CD14-positive monocyte (primary cell): ENCODE data around the gene CAMTA1. TPM values are rescaled to one million over a fixed set of nuclear protein-coding genes. Genes with fewer than 3 reads are reported as not detected.
A peak's percentile ranks its signal among the peaks of the same experiment; 100 is the strongest.

Experiments
- DNase-seq, 3 donors: peaks; one replicate each; pipeline ENCODE4 v3.0.0-alpha.2; 2011 to 2022
- H2AFZ ChIP-seq: 2 replicates; pipeline ENCODE4 v1.6.0; 2012; ENCODE audit warnings: mild to moderate bottlenecking, low read depth, low read length, inconsistent platforms; ENCODE audit not compliant: insufficient read depth, poor library complexity, severe bottlenecking
- H3K27ac ChIP-seq, 2 donors: 1 replicate in 1 of 2; 2 replicates in 1 of 2; pipeline ENCODE4 v1.5.1; 2012 to 2013; ENCODE audit warnings: low read length in 2 of 2, control low read depth in 1 of 2, inconsistent platforms in 1 of 2, low read depth in 1 of 2, mild to moderate bottlenecking in 1 of 2
- H3K27me3 ChIP-seq, 2 donors: one replicate each; pipeline versions ENCODE4 v1.6.0 to v1.6.1; 2011 to 2013; ENCODE audit warnings: low read length in 2 of 2; ENCODE audit not compliant: control insufficient read depth in 2 of 2, insufficient read depth in 2 of 2
- H3K36me3 ChIP-seq, 2 donors: replicated peaks in 1 of 2; 1 replicate in 1 of 2; 2 replicates in 1 of 2; pipeline versions ENCODE4 v1.5.1 to v1.6.1; 2012 to 2013; ENCODE audit warnings: low read length in 2 of 2, control low read depth in 1 of 2, inconsistent platforms in 1 of 2, mild to moderate bottlenecking in 1 of 2; ENCODE audit not compliant: insufficient read depth in 2 of 2, control insufficient read depth in 1 of 2
- H3K4me1 ChIP-seq, 2 donors: 1 replicate in 1 of 2; 2 replicates in 1 of 2; pipeline versions ENCODE4 v1.5.1 to v1.6.1; 2012 to 2013; ENCODE audit warnings: low read length in 2 of 2, control low read depth in 1 of 2, inconsistent platforms in 1 of 2, mild to moderate bottlenecking in 1 of 2, moderate library complexity in 1 of 2; ENCODE audit not compliant: insufficient read depth in 2 of 2, control insufficient read depth in 1 of 2
- H3K4me2 ChIP-seq: replicated peaks from 2 replicates; pipeline ENCODE3; 2012; ENCODE audit warnings: low read length, moderate library complexity, mild to moderate bottlenecking; ENCODE audit not compliant: poor library complexity, severe bottlenecking; ENCODE audit errors: extremely low read depth
- H3K4me3 ChIP-seq, 3 experiments: fragments of 200-600 bp in 1 of 3; sonication (generic) in 1 of 3; replicated peaks in 1 of 3; 1 replicate in 2 of 3; 2 replicates in 1 of 3; pipeline ENCODE4 v1.5.1; 2011 to 2013; ENCODE audit warnings: low read length in 3 of 3, mild to moderate bottlenecking in 3 of 3, control low read depth in 2 of 3, low read depth in 2 of 3, inconsistent platforms in 1 of 3, moderate library complexity in 1 of 3
- H3K79me2 ChIP-seq: 2 replicates; pipeline ENCODE4 v1.6.0; 2012; ENCODE audit warnings: mild to moderate bottlenecking, control low read depth, inconsistent platforms, low read length, moderate library complexity; ENCODE audit not compliant: insufficient read depth
- H3K9ac ChIP-seq: 2 replicates; pipeline ENCODE4 v1.6.0; 2017; ENCODE audit warnings: low read length, mild to moderate bottlenecking; ENCODE audit not compliant: insufficient read depth, poor library complexity, severe bottlenecking
- H3K9me3 ChIP-seq, 2 donors: replicated peaks in 1 of 2; 1 replicate in 1 of 2; 2 replicates in 1 of 2; pipeline versions ENCODE4 v1.5.1 to v1.6.1; 2012 to 2013; ENCODE audit warnings: low read length in 2 of 2, control low read depth in 1 of 2; ENCODE audit not compliant: control insufficient read depth in 1 of 2, insufficient read depth in 1 of 2
- H4K20me1 ChIP-seq: 2 replicates; pipeline ENCODE4 v1.6.0; 2012; ENCODE audit warnings: mild to moderate bottlenecking, low read length, control low read depth, moderate library complexity; ENCODE audit not compliant: insufficient read depth
- H3K27ac Mint-ChIP-seq, 7 donors: one replicate each; pipeline ENCODE4 v1.8.0; 2020; ENCODE audit warnings: mild to moderate bottlenecking in 7 of 7, mixed read lengths in 7 of 7, moderate library complexity in 6 of 7, inconsistent platforms in 2 of 7
- H3K27me3 Mint-ChIP-seq, 3 donors: one replicate each; pipeline ENCODE4 v1.8.0; 2021 to 2022; ENCODE audit warnings: low read depth in 3 of 3, mild to moderate bottlenecking in 3 of 3, mixed read lengths in 3 of 3, moderate library complexity in 3 of 3, inconsistent platforms in 1 of 3
- H3K36me3 Mint-ChIP-seq, 2 donors: one replicate each; pipeline ENCODE4 v1.8.0; 2020; ENCODE audit warnings: mixed read lengths in 2 of 2, inconsistent platforms in 1 of 2, mild to moderate bottlenecking in 1 of 2
- H3K4me1 Mint-ChIP-seq: one replicate; pipeline ENCODE4 v1.8.0; 2020; ENCODE audit warnings: mild to moderate bottlenecking, mixed read lengths
- H3K4me3 Mint-ChIP-seq, 2 donors: one replicate each; pipeline ENCODE4 v1.8.0; 2020; ENCODE audit warnings: mild to moderate bottlenecking in 2 of 2, mixed read lengths in 2 of 2, moderate library complexity in 1 of 2
- H3K9me3 Mint-ChIP-seq, 7 donors: one replicate each; pipeline ENCODE4 v1.8.0; 2020 to 2022; ENCODE audit warnings: mixed read lengths in 7 of 7, mild to moderate bottlenecking in 6 of 7, moderate library complexity in 6 of 7, inconsistent platforms in 2 of 7
- CTCF ChIP-seq: fragments of 200-600 bp; IDR thresholded peaks from one replicate; pipeline ENCODE4 v1.8.0; 2022; ENCODE audit warnings: antibody characterized with exemption, mild to moderate bottlenecking
- WGBS: methylation state at CpG from one replicate; pipeline ENCODE4 v1.1.5; 2013; ENCODE audit warnings: missing lambda C conversion rate; ENCODE audit not compliant: insufficient coverage; 5-methylcytosine and 5-hydroxymethylcytosine counted together
- intact Hi-C, 2 donors: fragments of 100-400 bp; cut with micrococcal nuclease; formaldehyde crosslinking; loops; one replicate each; pipeline versions ENCODE4 v1.15.0 to v1.15.1; 2023
- polyA plus RNA-seq, 3 donors: library from polyadenylated mRNA; depleted of rRNA in 1 of 3; unstranded in 2 of 3; stranded (reverse) in 1 of 3; fragments of 300-500 nt in 2 of 3; fragments of >200 nt in 1 of 3; fragmentation: Illumina TruSeq in 2 of 3; gene quantifications; 1 replicate in 2 of 3; 2 replicates in 1 of 3; pipeline ENCODE4 v1.2.3, GENCODE V29; 2012 to 2021

CAMTA1 gene
- polyA plus RNA-seq, 3 donors = 52.0 to 89.6 (median 78.3) TPM

GRCh38 chr1:7019510-7019909 is 234.3 kb downstream of the CAMTA1 start:
- Mint-ChIP-seq H3K36me3 (no peaks in the 10 kb centered on the region), H3K9me3 (peaks cover 0 to 1% (median 0%) of the 10 kb centered on the region in 7 donors), H3K27ac (no peak overlapping the region), H3K27me3 (peaks cover 6 to 10% (median 7%) of the 10 kb centered on the region in 3 donors), H3K4me1 (no peaks in the 10 kb centered on the region), H3K4me3 (no peak overlapping the region)
- DNase-seq = no peak
- intact Hi-C loops = no loop called here
- no peak overlapping the region for H2AFZ ChIP-seq
- H3K36me3 ChIP-seq = no peaks in the 10 kb centered on the region
- TF ChIP-seq CTCF = no peak
- no peaks in the 10 kb centered on the region for H4K20me1 ChIP-seq
- H3K9me3 ChIP-seq = no peaks in the 10 kb centered on the region
- no peaks in the 10 kb centered on the region for H3K27me3 ChIP-seq
- H3K79me2 ChIP-seq = no peaks in the 10 kb centered on the region
- H3K4me2 ChIP-seq = no peak overlapping the region
- WGBS = 89% methylated on average over 7 of the region's 9 CpGs
- no peak overlapping the region for H3K9ac ChIP-seq
- no peak overlapping the region for H3K27ac ChIP-seq
- no peak overlapping the region for H3K4me3 ChIP-seq
- no peaks in the 10 kb centered on the region for H3K4me1 ChIP-seq

GRCh38 chr1:7022058-7022457 is 236.8 kb downstream of the CAMTA1 start:
- no peak for TF ChIP-seq CTCF
- no peak for DNase-seq
- H3K27ac ChIP-seq = no peak overlapping the region
- H3K4me2 ChIP-seq = no peak overlapping the region
- H3K36me3 Mint-ChIP-seq = no peaks in the 10 kb centered on the region
- peaks cover 2 to 11% (median 6%) of the 10 kb centered on the region in 3 donors for H3K27me3 Mint-ChIP-seq
- peak overlapping the region in 1 of 7 donors; percentile 26 for H3K27ac Mint-ChIP-seq
- no peaks in the 10 kb centered on the region for H3K4me1 Mint-ChIP-seq
- no peaks in the 10 kb centered on the region for H4K20me1 ChIP-seq
- intact Hi-C loops = no loop called here
- no peaks in the 10 kb centered on the region for H3K9me3 ChIP-seq
- no peaks in the 10 kb centered on the region for H3K4me1 ChIP-seq
- no peaks in the 10 kb centered on the region for H3K9me3 Mint-ChIP-seq
- no peaks in the 10 kb centered on the region for H3K36me3 ChIP-seq
- H3K27me3 ChIP-seq = no peaks in the 10 kb centered on the region
- no peak overlapping the region for H3K4me3 ChIP-seq
- no peaks in the 10 kb centered on the region for H3K79me2 ChIP-seq
- no peak overlapping the region for H3K9ac ChIP-seq
- no peak overlapping the region for H2AFZ ChIP-seq
- 79% methylated on average over 3 of the region's 3 CpGs for WGBS
- no peak overlapping the region for H3K4me3 Mint-ChIP-seq
